DOHH2 (cell line): ENCODE data around the gene KNDC1.

Experiments
- H3F3A ChIP-seq: fragments of 200-600 bp; sonication (generic), shearing (Covaris generic); 2 replicates; pipeline ENCODE4 v1.6.0; 2016; ENCODE audit warnings: antibody characterized with exemption, mild to moderate bottlenecking; ENCODE audit not compliant: control insufficient read depth, insufficient read depth
- H3K27ac ChIP-seq: fragments of 200-600 bp; sonication (generic); 2 replicates; pipeline ENCODE4 v1.5.1; 2014; ENCODE audit warnings: low read depth, mild to moderate bottlenecking, low read length, moderate library complexity
- H3K27me3 ChIP-seq: fragments of 200-600 bp; sonication (generic); 2 replicates; pipeline ENCODE4 v1.6.1; 2014; ENCODE audit warnings: mild to moderate bottlenecking, low read length, mixed read lengths; ENCODE audit not compliant: control insufficient read depth
- H3K36me3 ChIP-seq: fragments of 200-600 bp; sonication (generic); 2 replicates; pipeline ENCODE4 v1.6.1; 2014; ENCODE audit warnings: mild to moderate bottlenecking, low read length, moderate library complexity, mixed read lengths; ENCODE audit not compliant: control insufficient read depth
- H3K4me1 ChIP-seq: fragments of 200-600 bp; sonication (generic); 2 replicates; pipeline ENCODE4 v1.6.1; 2014; ENCODE audit warnings: mild to moderate bottlenecking, low read length, mixed read lengths; ENCODE audit not compliant: control insufficient read depth
- H3K4me2 ChIP-seq: fragments of 200-600 bp; sonication (generic); 2 replicates; pipeline ENCODE4 v1.6.0; 2014; ENCODE audit warnings: mild to moderate bottlenecking, low read length, moderate library complexity
- H3K4me3 ChIP-seq: fragments of 200-600 bp; sonication (generic); 2 replicates; pipeline ENCODE4 v1.5.1; 2014; ENCODE audit warnings: mild to moderate bottlenecking, low read length, mixed read lengths
- H3K79me2 ChIP-seq: fragments of 200-600 bp; sonication (generic); 2 replicates; pipeline ENCODE4 v1.6.1; 2014; ENCODE audit warnings: mild to moderate bottlenecking, low read length, mixed read lengths; ENCODE audit not compliant: control insufficient read depth
- H3K9me2 ChIP-seq: fragments of 200-600 bp; sonication (generic); replicated peaks from 2 replicates; pipeline ENCODE4 v1.6.1; 2014; ENCODE audit warnings: mild to moderate bottlenecking, low read length, mixed read lengths; ENCODE audit not compliant: control insufficient read depth
- H3K9me3 ChIP-seq: fragments of 200-600 bp; sonication (generic); 2 replicates; pipeline ENCODE4 v1.6.1; 2014; ENCODE audit warnings: antibody characterized with exemption, low read length, mixed read lengths; ENCODE audit not compliant: control insufficient read depth, insufficient read depth
- H4K20me1 ChIP-seq: fragments of 200-600 bp; sonication (generic); 2 replicates; pipeline ENCODE4 v1.6.0; 2014; ENCODE audit warnings: low read depth, mild to moderate bottlenecking, antibody characterized with exemption, low read length, moderate library complexity; ENCODE audit not compliant: control insufficient read depth, insufficient read depth
- EZH2phosphoT487 ChIP-seq: fragments of 200-600 bp; sonication (generic); IDR thresholded peaks from 2 replicates; pipeline ENCODE4 v1.6.1; 2017; ENCODE audit warnings: borderline replicate concordance, mild to moderate bottlenecking, antibody characterized with exemption, low read length, moderate library complexity, mixed read lengths
- TF ChIP-seq, protein P1 (sequence below): fragments of 200-600 bp; sonication (generic); IDR thresholded peaks from one replicate; pipeline ENCODE4 v1.5.1; 2014; ENCODE audit warnings: antibody characterized with exemption, mild to moderate bottlenecking, low read depth, low read length; ENCODE audit not compliant: poor library complexity, severe bottlenecking

The KNDC1 gene

DNA sequence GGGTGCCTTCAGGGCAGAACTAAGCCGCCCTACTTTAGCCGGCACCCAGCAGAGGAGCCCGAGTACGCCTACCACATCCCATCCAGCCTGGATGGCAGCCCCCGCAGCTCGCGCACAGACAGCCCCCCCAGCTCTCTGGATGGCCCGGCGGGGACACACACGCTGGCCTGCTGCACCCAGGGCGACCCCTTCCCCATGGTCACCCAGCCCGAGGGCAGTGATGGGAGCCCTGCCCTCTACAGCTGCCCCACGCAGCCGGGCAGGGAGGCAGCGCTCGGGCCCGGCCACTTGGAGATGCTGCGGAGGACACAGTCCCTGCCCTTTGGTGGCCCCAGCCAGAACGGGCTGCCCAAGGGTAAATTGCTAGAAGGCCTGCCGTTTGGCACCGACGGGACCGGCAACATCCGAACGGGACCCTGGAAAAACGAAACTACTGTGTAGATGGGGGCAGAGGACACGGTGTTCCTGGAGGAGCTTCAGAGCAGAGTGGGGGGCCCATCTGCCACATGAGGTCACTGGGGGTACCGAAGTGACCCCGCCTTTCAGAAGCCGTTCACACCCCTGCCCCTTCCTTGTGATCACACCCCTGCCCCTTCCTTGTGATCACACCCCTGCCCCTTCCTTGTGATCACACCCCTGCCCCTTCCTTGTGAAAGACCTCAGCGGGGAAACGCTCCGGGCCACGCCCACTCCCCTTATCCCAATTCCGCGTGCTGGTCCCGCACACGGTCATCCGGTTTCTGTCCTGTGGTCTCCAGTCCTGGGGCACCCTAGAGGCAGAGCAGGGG, 30.8 kb upstream of the KNDC1 start:
- no peak for TF ChIP-seq EZH2phosphoT487
- TF ChIP-seq, protein P1, sequence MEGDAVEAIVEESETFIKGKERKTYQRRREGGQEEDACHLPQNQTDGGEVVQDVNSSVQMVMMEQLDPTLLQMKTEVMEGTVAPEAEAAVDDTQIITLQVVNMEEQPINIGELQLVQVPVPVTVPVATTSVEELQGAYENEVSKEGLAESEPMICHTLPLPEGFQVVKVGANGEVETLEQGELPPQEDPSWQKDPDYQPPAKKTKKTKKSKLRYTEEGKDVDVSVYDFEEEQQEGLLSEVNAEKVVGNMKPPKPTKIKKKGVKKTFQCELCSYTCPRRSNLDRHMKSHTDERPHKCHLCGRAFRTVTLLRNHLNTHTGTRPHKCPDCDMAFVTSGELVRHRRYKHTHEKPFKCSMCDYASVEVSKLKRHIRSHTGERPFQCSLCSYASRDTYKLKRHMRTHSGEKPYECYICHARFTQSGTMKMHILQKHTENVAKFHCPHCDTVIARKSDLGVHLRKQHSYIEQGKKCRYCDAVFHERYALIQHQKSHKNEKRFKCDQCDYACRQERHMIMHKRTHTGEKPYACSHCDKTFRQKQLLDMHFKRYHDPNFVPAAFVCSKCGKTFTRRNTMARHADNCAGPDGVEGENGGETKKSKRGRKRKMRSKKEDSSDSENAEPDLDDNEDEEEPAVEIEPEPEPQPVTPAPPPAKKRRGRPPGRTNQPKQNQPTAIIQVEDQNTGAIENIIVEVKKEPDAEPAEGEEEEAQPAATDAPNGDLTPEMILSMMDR: no peak
- H3K9me3 ChIP-seq: peaks cover 25% of the 10 kb centered on the region; the same call in 1 of the 2 replicates
- H3K4me1 ChIP-seq: no peaks in the 10 kb centered on the region
- H3K36me3 ChIP-seq: no peaks in the 10 kb centered on the region
- no peaks in the 10 kb centered on the region for H4K20me1 ChIP-seq
- H3K27me3 ChIP-seq: no peaks in the 10 kb centered on the region
- no peak overlapping the region for H3K4me2 ChIP-seq
- no peak overlapping the region for H3K4me3 ChIP-seq
- no peaks in the 10 kb centered on the region for H3K79me2 ChIP-seq
- H3K27ac ChIP-seq: no peak overlapping the region
- H3F3A ChIP-seq: no peaks in the 10 kb centered on the region
- no peaks in the 10 kb centered on the region for H3K9me2 ChIP-seq

DNA sequence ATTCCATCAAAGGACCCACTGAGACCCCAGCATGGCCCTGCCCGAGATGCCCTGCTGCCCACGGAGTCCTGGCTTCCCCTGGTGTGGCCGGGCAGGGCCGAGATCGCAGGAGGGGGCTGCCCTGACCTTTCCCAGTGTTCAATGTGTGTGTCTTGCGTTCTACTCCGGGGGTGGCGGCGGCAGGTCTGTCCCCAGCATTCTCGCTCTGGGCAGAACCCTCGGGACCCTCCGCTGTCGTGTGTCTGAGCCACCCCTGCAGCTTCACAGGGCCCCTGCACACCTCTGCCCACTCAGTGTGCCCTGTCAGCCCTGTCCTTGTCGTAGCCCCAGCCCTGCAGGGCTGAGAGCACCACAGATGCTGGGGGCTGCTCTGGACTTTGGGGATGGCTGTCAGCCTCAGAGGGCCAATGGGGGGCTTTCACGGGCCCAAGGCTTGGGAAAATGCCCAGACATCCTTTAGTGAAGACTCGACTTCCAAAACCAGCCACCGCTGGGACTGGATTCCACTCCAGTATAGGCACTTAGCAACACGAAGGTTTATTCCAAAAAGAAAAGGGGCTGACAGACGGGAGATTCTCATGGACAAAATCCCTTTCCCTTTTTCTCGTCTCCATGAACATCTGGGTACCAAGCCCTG, 30.0 kb upstream of the KNDC1 start:
- H4K20me1 ChIP-seq: no peaks in the 10 kb centered on the region
- no peaks in the 10 kb centered on the region for H3K36me3 ChIP-seq
- H3K4me1 ChIP-seq: no peaks in the 10 kb centered on the region
- peaks cover 23% of the 10 kb centered on the region; the same call in 1 of the 2 replicates for H3K9me3 ChIP-seq
- no peak overlapping the region for H3K4me2 ChIP-seq
- no peaks in the 10 kb centered on the region for H3K79me2 ChIP-seq
- H3K4me3 ChIP-seq: no peak overlapping the region
- no peak overlapping the region for H3K27ac ChIP-seq
- H3K9me2 ChIP-seq: no peaks in the 10 kb centered on the region
- H3K27me3 ChIP-seq: no peaks in the 10 kb centered on the region
- H3F3A ChIP-seq: no peaks in the 10 kb centered on the region
- TF ChIP-seq, protein P1: no peak
- no peak for TF ChIP-seq EZH2phosphoT487

GRCh38 chr10:133130602-133131001, 29.4 kb upstream of the KNDC1 start:
- no peaks in the 10 kb centered on the region for H3K79me2 ChIP-seq
- TF ChIP-seq, protein P1: no peak
- no peak for TF ChIP-seq EZH2phosphoT487
- H3K4me1 ChIP-seq: no peaks in the 10 kb centered on the region
- H3K4me2 ChIP-seq: no peak overlapping the region
- no peaks in the 10 kb centered on the region for H3F3A ChIP-seq
- H4K20me1 ChIP-seq: no peaks in the 10 kb centered on the region
- H3K9me2 ChIP-seq: no peaks in the 10 kb centered on the region
- H3K4me3 ChIP-seq: no peak overlapping the region
- H3K36me3 ChIP-seq: no peaks in the 10 kb centered on the region
- no peaks in the 10 kb centered on the region for H3K27me3 ChIP-seq
- H3K9me3 ChIP-seq: peaks cover 22% of the 10 kb centered on the region; the same call in 1 of the 2 replicates
- no peak overlapping the region for H3K27ac ChIP-seq
